GM19023 (cell line): ENCODE results near the gene EXD2.
"Not testable (repeated sequence)": the region's sequence is repeated elsewhere in the genome, so short reads cannot be mapped to it uniquely, and the experiment has no call there.

Source experiments
- ATAC-seq: cut with Tn5 transposase; IDR thresholded peaks from one replicate; pipeline ENCODE4 v1.9.1; 2021; ENCODE audit warnings: mild to moderate bottlenecking, moderate library complexity; ENCODE audit not compliant: unreplicated experiment

EXD2 gene

GRCh38 chr14:69274321-69274720, 83.0 kb downstream of the EXD2 start:
- no peak for ATAC-seq

- ATAC-seq: no peak
Observed at GRCh38 chr14:69275331-69275730, 84.0 kb downstream of the EXD2 start.

GRCh38 chr14:69277356-69277755, 86.1 kb downstream of the EXD2 start:
- ATAC-seq: not testable (repeated sequence)

GRCh38 chr14:69280746-69281291, 89.5 kb downstream of the EXD2 start:
- ATAC-seq: no peak

GRCh38 chr14:69281450-69282169, 90.3 kb downstream of the EXD2 start:
- ATAC-seq: no peak

GRCh38 chr14:69282448-69282847, 91.2 kb downstream of the EXD2 start:
- no peak for ATAC-seq

GRCh38 chr14:69284170-69284569, 92.9 kb downstream of the EXD2 start:
- ATAC-seq: no peak

GRCh38 chr14:69285661-69286255, 94.5 kb downstream of the EXD2 start:
- ATAC-seq: no peak

- ATAC-seq: no peak
Observed at GRCh38 chr14:69287098-69288010, 96.1 kb downstream of the EXD2 start.

GRCh38 chr14:69288011-69288771, 96.9 kb downstream of the EXD2 start:
- ATAC-seq: no peak

- no peak for ATAC-seq
Observed at GRCh38 chr14:69288956-69289705, 97.8 kb downstream of the EXD2 start.

- ATAC-seq: no peak
Observed at GRCh38 chr14:69289811-69290520, 98.7 kb downstream of the EXD2 start.

- ATAC-seq: not testable (repeated sequence)
Observed at GRCh38 chr14:69290881-69291280, 99.6 kb downstream of the EXD2 start.

- no peak for ATAC-seq
Observed at GRCh38 chr14:69291396-69291795, 100.1 kb downstream of the EXD2 start.

- no peak for ATAC-seq
Observed at GRCh38 chr14:69291891-69292561, 100.7 kb downstream of the EXD2 start.
